Neural progenitor cell (in vitro differentiated cells): ENCODE results near the gene CHRNA1. TPM values are rescaled to one million over a fixed set of nuclear protein-coding genes. Genes with fewer than 3 reads are reported as not detected.

Experiments used
- DNase-seq: peaks from one replicate; pipeline ENCODE4 v3.0.0-alpha.2; 2016; ENCODE audit warnings: low spot score
- H2AFZ ChIP-seq: fragments of 200-600 bp; sonication (generic); replicated peaks from 2 replicates; pipeline ENCODE4 v1.6.1; 2016; ENCODE audit warnings: antibody characterized with exemption
- H3F3A ChIP-seq: fragments of 200-600 bp; sonication (generic); 2 replicates; pipeline ENCODE4 v1.6.1; 2016; ENCODE audit warnings: antibody characterized with exemption, low read depth
- H3K27ac ChIP-seq: fragments of 200-600 bp; sonication (generic); 2 replicates; pipeline ENCODE4 v1.5.1; 2016; ENCODE audit warnings: mild to moderate bottlenecking
- H3K27me3 ChIP-seq: fragments of 200-600 bp; sonication (generic); 2 replicates; pipeline ENCODE4 v1.6.1; 2016; ENCODE audit warnings: mild to moderate bottlenecking, moderate library complexity
- H3K36me3 ChIP-seq: fragments of 200-600 bp; sonication (generic); 2 replicates; pipeline ENCODE4 v1.5.1; 2016
- H3K4me1 ChIP-seq: fragments of 200-600 bp; sonication (generic); 2 replicates; pipeline ENCODE4 v1.6.1; 2016; ENCODE audit warnings: mixed run types
- H3K4me2 ChIP-seq: fragments of 200-600 bp; sonication (generic); 2 replicates; pipeline ENCODE4 v1.6.1; 2016
- H3K4me3 ChIP-seq: fragments of 200-600 bp; sonication (generic); 2 replicates; pipeline ENCODE4 v1.5.1; 2016
- H3K79me2 ChIP-seq: fragments of 200-600 bp; sonication (generic); 2 replicates; pipeline ENCODE4 v1.6.1; 2016; ENCODE audit warnings: low read depth
- H3K9ac ChIP-seq: fragments of 200-600 bp; sonication (generic); 2 replicates; pipeline ENCODE4 v1.6.1; 2016
- H3K9me3 ChIP-seq: fragments of 200-600 bp; sonication (generic); 2 replicates; pipeline ENCODE4 v1.5.1; 2016; ENCODE audit warnings: low read depth
- H4K20me1 ChIP-seq: fragments of 200-600 bp; sonication (generic); 2 replicates; pipeline ENCODE4 v1.6.1; 2016; ENCODE audit warnings: low read depth
- H3K27ac Mint-ChIP-seq: 3 replicates; pipeline ENCODE4 v1.8.0; 2021; ENCODE audit warnings: mixed read lengths
- H3K27me3 Mint-ChIP-seq: 2 replicates; pipeline ENCODE4 v1.8.0; 2022; ENCODE audit warnings: low read depth, mild to moderate bottlenecking, inconsistent platforms, moderate library complexity, mixed read lengths; ENCODE audit not compliant: insufficient read depth
- H3K36me3 Mint-ChIP-seq: 3 replicates; pipeline ENCODE4 v1.8.0; 2021; ENCODE audit warnings: mixed read lengths
- H3K4me1 Mint-ChIP-seq: 3 replicates; pipeline ENCODE4 v1.8.0; 2021; ENCODE audit warnings: mixed read lengths
- H3K4me3 Mint-ChIP-seq: 3 replicates; pipeline ENCODE4 v1.8.0; 2021; ENCODE audit warnings: mild to moderate bottlenecking, moderate library complexity, mixed read lengths
- H3K9me3 Mint-ChIP-seq: 3 replicates; pipeline ENCODE4 v1.8.0; 2020; ENCODE audit warnings: mixed read lengths
- CTCF ChIP-seq: fragments of 200-600 bp; sonication (generic); IDR thresholded peaks from 2 replicates; pipeline ENCODE4 v1.5.1; 2017; ENCODE audit warnings: antibody characterized with exemption, mild to moderate bottlenecking
- EZH2 ChIP-seq: fragments of 200-600 bp; sonication (generic); IDR thresholded peaks from 2 replicates; pipeline ENCODE4 v1.6.1; 2017; ENCODE audit warnings: antibody characterized with exemption, mild to moderate bottlenecking, moderate library complexity
- EZH2phosphoT487 ChIP-seq: fragments of 200-600 bp; sonication (generic); IDR thresholded peaks from 2 replicates; pipeline ENCODE4 v1.6.1; 2017; ENCODE audit warnings: antibody characterized with exemption
- total RNA-seq: library from RNA; depleted of rRNA; stranded (reverse); fragments of >200 nt; gene quantifications from 2 replicates; pipeline ENCODE4 v1.2.3, GENCODE V29; 2015; ENCODE audit warnings: low replicate concordance

CHRNA1 gene
- total RNA-seq, 1 donor from 2014 or later, result 0.11 TPM

- H3K4me3 Mint-ChIP-seq, result no peak overlapping the region
- H3K4me2 ChIP-seq, result no peak overlapping the region
- H3K27me3 Mint-ChIP-seq, result peaks cover 2% of the 10 kb centered on the region
- no peaks in the 10 kb centered on the region for H3K79me2 ChIP-seq
- no peak overlapping the region for H3K27ac Mint-ChIP-seq
- H3K27me3 ChIP-seq, result no peaks in the 10 kb centered on the region
- H3K4me1 ChIP-seq, result no peaks in the 10 kb centered on the region
- no peaks in the 10 kb centered on the region for H3K36me3 Mint-ChIP-seq
- H3K4me3 ChIP-seq, result no peak overlapping the region
- H3K27ac ChIP-seq, result no peak overlapping the region
- H3K36me3 ChIP-seq, result no peaks in the 10 kb centered on the region
- H3F3A ChIP-seq, result no peaks in the 10 kb centered on the region
- no peaks in the 10 kb centered on the region for H3K9me3 ChIP-seq
- no peak for DNase-seq
- no peak overlapping the region for H3K9ac ChIP-seq
- H3K4me1 Mint-ChIP-seq, result no peaks in the 10 kb centered on the region
- H4K20me1 ChIP-seq, result no peaks in the 10 kb centered on the region
- H3K9me3 Mint-ChIP-seq, result no peaks in the 10 kb centered on the region
- no peak for TF ChIP-seq EZH2phosphoT487
- peak; percentile 25 for TF ChIP-seq CTCF
- H2AFZ ChIP-seq, result no peak overlapping the region
Measured at GRCh38 chr2:174705321-174705720, 59.0 kb downstream of the CHRNA1 start.

GRCh38 chr2:174704642-174705041, 59.6 kb downstream of the CHRNA1 start:
- no peak overlapping the region for H2AFZ ChIP-seq
- no peak overlapping the region for H3K27ac ChIP-seq
- no peaks in the 10 kb centered on the region for H3K9me3 Mint-ChIP-seq
- H3F3A ChIP-seq, result no peaks in the 10 kb centered on the region
- H3K9ac ChIP-seq, result no peak overlapping the region
- no peak overlapping the region for H3K4me2 ChIP-seq
- no peaks in the 10 kb centered on the region for H3K36me3 Mint-ChIP-seq
- H3K27ac Mint-ChIP-seq, result no peak overlapping the region
- H3K4me3 ChIP-seq, result no peak overlapping the region
- DNase-seq, result no peak
- no peaks in the 10 kb centered on the region for H3K27me3 ChIP-seq
- no peaks in the 10 kb centered on the region for H3K4me1 ChIP-seq
- no peaks in the 10 kb centered on the region for H3K9me3 ChIP-seq
- H3K36me3 ChIP-seq, result no peaks in the 10 kb centered on the region
- H3K4me3 Mint-ChIP-seq, result no peak overlapping the region
- no peaks in the 10 kb centered on the region for H3K79me2 ChIP-seq
- no peaks in the 10 kb centered on the region for H3K4me1 Mint-ChIP-seq
- no peaks in the 10 kb centered on the region for H4K20me1 ChIP-seq
- H3K27me3 Mint-ChIP-seq, result peaks cover 2% of the 10 kb centered on the region
- no peak for TF ChIP-seq EZH2phosphoT487
- no peak for TF ChIP-seq CTCF
- no peak for TF ChIP-seq EZH2

- Mint-ChIP-seq H3K4me3 (no peak overlapping the region), H3K36me3 (no peaks in the 10 kb centered on the region), H3K27ac (no peak overlapping the region), H3K27me3 (peaks cover 2% of the 10 kb centered on the region), H3K9me3 (no peaks in the 10 kb centered on the region), H3K4me1 (no peaks in the 10 kb centered on the region)
- no peak for TF ChIP-seq EZH2phosphoT487
- no peak for TF ChIP-seq EZH2
- no peak for TF ChIP-seq CTCF
- H3K9ac ChIP-seq, result no peak overlapping the region
- H4K20me1 ChIP-seq, result no peaks in the 10 kb centered on the region
- no peaks in the 10 kb centered on the region for H3K4me1 ChIP-seq
- H3K27ac ChIP-seq, result no peak overlapping the region
- H2AFZ ChIP-seq, result no peak overlapping the region
- no peaks in the 10 kb centered on the region for H3K9me3 ChIP-seq
- no peaks in the 10 kb centered on the region for H3F3A ChIP-seq
- no peaks in the 10 kb centered on the region for H3K36me3 ChIP-seq
- no peaks in the 10 kb centered on the region for H3K79me2 ChIP-seq
- no peaks in the 10 kb centered on the region for H3K27me3 ChIP-seq
- DNase-seq, result no peak
- H3K4me3 ChIP-seq, result no peak overlapping the region
- H3K4me2 ChIP-seq, result no peak overlapping the region
Measured at GRCh38 chr2:174704061-174704460, 60.2 kb downstream of the CHRNA1 start.

- no peak overlapping the region for H3K4me3 ChIP-seq
- H3K9me3 ChIP-seq, result no peaks in the 10 kb centered on the region
- H3K79me2 ChIP-seq, result no peaks in the 10 kb centered on the region
- no peak overlapping the region for H3K4me2 ChIP-seq
- H3K27ac ChIP-seq, result no peak overlapping the region
- H2AFZ ChIP-seq, result no peak overlapping the region
- no peak for DNase-seq
- H3K27ac Mint-ChIP-seq, result no peak overlapping the region
- no peaks in the 10 kb centered on the region for H3K4me1 ChIP-seq
- no peaks in the 10 kb centered on the region for H3K4me1 Mint-ChIP-seq
- no peaks in the 10 kb centered on the region for H4K20me1 ChIP-seq
- TF ChIP-seq EZH2, result no peak
- no peak for TF ChIP-seq CTCF
- no peak for TF ChIP-seq EZH2phosphoT487
- no peaks in the 10 kb centered on the region for H3K27me3 ChIP-seq
- peaks cover 2% of the 10 kb centered on the region for H3K27me3 Mint-ChIP-seq
- H3F3A ChIP-seq, result no peaks in the 10 kb centered on the region
- H3K9me3 Mint-ChIP-seq, result no peaks in the 10 kb centered on the region
- H3K9ac ChIP-seq, result no peak overlapping the region
- H3K4me3 Mint-ChIP-seq, result no peak overlapping the region
- H3K36me3 Mint-ChIP-seq, result no peaks in the 10 kb centered on the region
- no peaks in the 10 kb centered on the region for H3K36me3 ChIP-seq
Measured at GRCh38 chr2:174703430-174703829, 60.8 kb downstream of the CHRNA1 start.
